ENCODE measurements around the gene BTN1A1.

The BTN1A1 gene

DNA sequence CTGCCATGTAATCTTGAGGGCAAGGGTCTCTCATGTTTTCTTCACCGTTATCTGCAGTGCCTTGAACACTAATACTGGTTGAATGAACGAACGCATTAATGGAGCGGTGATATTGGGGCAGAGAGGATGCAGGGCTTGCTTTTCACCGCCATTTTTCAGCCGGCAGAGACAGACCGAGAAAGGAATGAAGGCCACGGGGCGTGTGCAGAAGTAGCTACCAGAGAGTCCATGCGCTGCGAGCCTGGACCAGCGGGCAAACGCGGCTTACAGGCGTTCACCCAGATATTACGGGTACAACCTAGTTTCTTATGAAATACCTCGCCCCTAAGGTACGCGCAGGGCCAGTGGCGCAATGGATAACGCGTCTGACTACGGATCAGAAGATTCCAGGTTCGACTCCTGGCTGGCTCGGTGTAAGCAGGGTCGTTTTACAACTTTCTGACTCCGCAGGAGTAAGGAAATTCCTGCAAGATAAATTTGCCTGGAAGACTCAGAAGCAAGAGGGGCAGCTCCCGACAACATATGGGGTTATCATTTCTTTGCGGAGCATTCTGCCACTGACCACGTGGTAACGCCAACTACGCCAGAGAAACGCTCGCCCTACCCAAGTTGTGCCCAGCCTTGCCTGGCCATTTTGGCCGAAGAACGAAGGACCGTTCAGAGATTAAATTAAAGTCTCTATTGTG, 37.2 kb downstream of the BTN1A1 start:
- peaks cover 5% of the 10 kb centered on the region; the same call in 1 of the 2 replicates for H3K36me3 ChIP-seq (ENCODE audit: low read length)
- H3F3A ChIP-seq (ENCODE audit: insufficient read depth): peaks cover 57% of the 10 kb centered on the region
- no peaks in the 10 kb centered on the region for H3K9me2 ChIP-seq (replicated peaks; ENCODE audit: insufficient read depth, low read length)
- peak overlapping the region; percentile 85 for H3K4me2 ChIP-seq (ENCODE audit: low read depth, low read length, poor library complexity, severe bottlenecking)
- peak overlapping the region; percentile 84 for H3K27ac ChIP-seq (ENCODE audit: low read depth, low read length)
- no peaks in the 10 kb centered on the region for H4K20me1 ChIP-seq (ENCODE audit: low read depth, low read length)
- peak overlapping the region; percentile 94 for H2AFZ ChIP-seq (ENCODE audit: low read depth, low read length, severe bottlenecking)
- no peaks in the 10 kb centered on the region for H3K9me3 ChIP-seq (ENCODE audit: insufficient read depth, low read length)
- no peaks in the 10 kb centered on the region for H3K27me3 ChIP-seq (ENCODE audit: low read length)
- peak overlapping the region; percentile 95 for H3K9ac ChIP-seq (ENCODE audit: low read length)
- H3K79me2 ChIP-seq (ENCODE audit: insufficient read depth, low read length): peaks cover 39% of the 10 kb centered on the region
- TF ChIP-seq EZH2phosphoT487 (conservative IDR thresholded peaks at IDR 0.05; ENCODE audit: low read length): no peak
- TF ChIP-seq, protein P1, sequence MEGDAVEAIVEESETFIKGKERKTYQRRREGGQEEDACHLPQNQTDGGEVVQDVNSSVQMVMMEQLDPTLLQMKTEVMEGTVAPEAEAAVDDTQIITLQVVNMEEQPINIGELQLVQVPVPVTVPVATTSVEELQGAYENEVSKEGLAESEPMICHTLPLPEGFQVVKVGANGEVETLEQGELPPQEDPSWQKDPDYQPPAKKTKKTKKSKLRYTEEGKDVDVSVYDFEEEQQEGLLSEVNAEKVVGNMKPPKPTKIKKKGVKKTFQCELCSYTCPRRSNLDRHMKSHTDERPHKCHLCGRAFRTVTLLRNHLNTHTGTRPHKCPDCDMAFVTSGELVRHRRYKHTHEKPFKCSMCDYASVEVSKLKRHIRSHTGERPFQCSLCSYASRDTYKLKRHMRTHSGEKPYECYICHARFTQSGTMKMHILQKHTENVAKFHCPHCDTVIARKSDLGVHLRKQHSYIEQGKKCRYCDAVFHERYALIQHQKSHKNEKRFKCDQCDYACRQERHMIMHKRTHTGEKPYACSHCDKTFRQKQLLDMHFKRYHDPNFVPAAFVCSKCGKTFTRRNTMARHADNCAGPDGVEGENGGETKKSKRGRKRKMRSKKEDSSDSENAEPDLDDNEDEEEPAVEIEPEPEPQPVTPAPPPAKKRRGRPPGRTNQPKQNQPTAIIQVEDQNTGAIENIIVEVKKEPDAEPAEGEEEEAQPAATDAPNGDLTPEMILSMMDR (IDR thresholded peaks at IDR 0.05; ENCODE audit: insufficient read depth, low read length, poor library complexity, severe bottlenecking): no peak
- peak overlapping the region; percentile 97 for H3K4me3 ChIP-seq (ENCODE audit: insufficient read depth, low read length, poor library complexity, severe bottlenecking)

DNA sequence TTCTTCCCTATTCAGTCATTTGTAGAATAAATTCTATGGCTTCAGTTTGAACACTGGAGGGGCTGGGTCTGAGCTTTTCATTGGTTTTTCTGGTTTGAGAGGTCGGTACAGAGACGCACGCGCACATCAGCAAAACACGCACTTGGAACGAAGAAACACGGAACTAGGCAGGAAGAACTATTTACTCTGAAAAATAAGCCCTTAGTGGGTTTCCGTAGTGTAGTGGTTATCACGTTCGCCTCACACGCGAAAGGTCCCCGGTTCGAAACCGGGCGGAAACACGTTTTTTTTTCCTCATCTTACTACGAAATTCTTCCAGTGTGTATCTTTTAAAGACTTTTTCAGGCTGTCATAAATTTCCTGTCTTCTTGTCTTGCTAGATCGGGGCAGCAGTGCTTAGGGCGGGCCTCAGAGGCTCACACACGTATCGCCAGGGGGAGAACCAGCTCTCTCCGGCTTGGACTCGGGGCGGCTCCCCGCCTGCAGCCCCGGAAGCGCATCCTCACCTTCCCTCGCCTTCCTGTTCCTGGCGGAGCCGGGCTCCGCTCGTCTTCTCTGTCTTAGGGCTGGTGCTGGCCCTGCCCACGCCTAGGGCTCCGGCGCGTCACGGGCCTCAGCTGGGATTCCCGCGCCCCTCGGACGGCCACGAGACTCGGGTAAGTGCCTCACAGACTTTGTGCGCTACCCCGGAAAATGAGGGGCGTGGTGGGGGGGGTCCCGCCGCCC, 37.9 kb downstream of the BTN1A1 start, which contains the start of gene HMGN4:
Gene HMGN4, plus strand, starts transcription at position 521 of the 726 bp plus-strand sequence. CDS start 6,841 bp downstream, outside the sequence.
- peaks cover 12% of the 10 kb centered on the region for H3K36me3 ChIP-seq (ENCODE audit: low read length)
- H3F3A ChIP-seq (ENCODE audit: insufficient read depth): peaks cover 56% of the 10 kb centered on the region
- no peaks in the 10 kb centered on the region for H3K27me3 ChIP-seq (ENCODE audit: low read length)

DNA sequence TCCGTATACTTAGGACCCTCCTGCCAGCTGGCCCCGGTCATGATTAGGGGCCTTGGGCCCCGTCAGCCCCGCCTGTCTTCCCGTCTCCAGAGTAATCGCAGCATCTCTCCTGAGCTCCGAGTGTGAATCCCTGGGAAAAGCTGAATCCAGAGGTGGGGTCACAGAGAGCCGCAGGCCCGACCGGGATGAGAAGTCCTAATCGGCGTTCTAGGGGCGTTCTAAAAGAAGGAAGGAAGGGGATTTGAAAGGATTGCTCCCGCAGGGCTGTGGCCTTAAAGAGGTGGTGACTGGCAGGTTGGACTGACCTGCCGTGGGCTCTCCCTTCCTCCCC, 38.4 kb downstream of the BTN1A1 start:
- no peaks in the 10 kb centered on the region for H3K27me3 ChIP-seq (ENCODE audit: low read length)
- H3K9me2 ChIP-seq (replicated peaks; ENCODE audit: insufficient read depth, low read length): no peaks in the 10 kb centered on the region
- no peaks in the 10 kb centered on the region for H3K9me3 ChIP-seq (ENCODE audit: insufficient read depth, low read length)
- H3F3A ChIP-seq (ENCODE audit: insufficient read depth): peaks cover 53% of the 10 kb centered on the region
- no peaks in the 10 kb centered on the region for H4K20me1 ChIP-seq (ENCODE audit: low read depth, low read length)
- peaks cover 13% of the 10 kb centered on the region for H3K36me3 ChIP-seq (ENCODE audit: low read length)
- peaks cover 49% of the 10 kb centered on the region for H3K79me2 ChIP-seq (ENCODE audit: insufficient read depth, low read length)
- H2AFZ ChIP-seq (ENCODE audit: low read depth, low read length, severe bottlenecking): peak overlapping the region; percentile 94
- peak overlapping the region; percentile 84 for H3K27ac ChIP-seq (ENCODE audit: low read depth, low read length)
- H3K4me3 ChIP-seq (ENCODE audit: insufficient read depth, low read length, poor library complexity, severe bottlenecking): peak overlapping the region; percentile 97
- H3K9ac ChIP-seq (ENCODE audit: low read length): peak overlapping the region; percentile 95
- H3K4me2 ChIP-seq (ENCODE audit: low read depth, low read length, poor library complexity, severe bottlenecking): peak overlapping the region; percentile 85
- TF ChIP-seq, protein P1 (IDR thresholded peaks at IDR 0.05; ENCODE audit: insufficient read depth, low read length, poor library complexity, severe bottlenecking): no peak
- TF ChIP-seq EZH2phosphoT487 (conservative IDR thresholded peaks at IDR 0.05; ENCODE audit: low read length): no peak

More for the DNA sequence above, 37.9 kb downstream of the BTN1A1 start, which contains the start of gene HMGN4:
- no peak for TF ChIP-seq EZH2phosphoT487 (conservative IDR thresholded peaks at IDR 0.05; ENCODE audit: low read length)
- TF ChIP-seq, protein P1 (IDR thresholded peaks at IDR 0.05; ENCODE audit: insufficient read depth, low read length, poor library complexity, severe bottlenecking): no peak
- Histone ChIP-seq H4K20me1 (ENCODE audit: low read depth, low read length) (no peaks in the 10 kb centered on the region), H3K79me2 (ENCODE audit: insufficient read depth, low read length) (peaks cover 46% of the 10 kb centered on the region), H3K9ac (ENCODE audit: low read length) (peak within 1 kb of the TSS; percentile 95), H2AFZ (ENCODE audit: low read depth, low read length, severe bottlenecking) (peak within 1 kb of the TSS; percentile 94), H3K4me2 (ENCODE audit: low read depth, low read length, poor library complexity, severe bottlenecking) (peak within 1 kb of the TSS; percentile 85), H3K9me2 (replicated peaks; ENCODE audit: insufficient read depth, low read length) (no peaks in the 10 kb centered on the region), H3K9me3 (ENCODE audit: insufficient read depth, low read length) (no peaks in the 10 kb centered on the region), H3K27ac (ENCODE audit: low read depth, low read length) (peak within 1 kb of the TSS; percentile 84), H3K4me3 (ENCODE audit: insufficient read depth, low read length, poor library complexity, severe bottlenecking) (peak within 1 kb of the TSS; percentile 97)
